Transverse colon (tissue), 3 donors: ENCODE results near the gene STPG1.

Experiments
- CTCF ChIP-seq, 5 experiments: fragments of 200-600 bp in 3 of 5; fragments of 450-650 bp in 2 of 5; sonication (generic) in 3 of 5; IDR thresholded peaks; 1 replicate in 2 of 5; 2 replicates in 3 of 5; pipeline ENCODE4 v1.5.1; 2016 to 2017; ENCODE audit warnings: antibody characterized with exemption in 5 of 5, inconsistent platforms in 3 of 5, mild to moderate bottlenecking in 2 of 5, moderate library complexity in 1 of 5
- EP300 ChIP-seq: sonication (generic); formaldehyde crosslinking; IDR thresholded peaks from one replicate; pipeline ENCODE4 v1.6.1; 2017; ENCODE audit warnings: antibody characterized with exemption, low read depth

GRCh38 chr1:24344090-24344742 is 69.4 kb downstream of the STPG1 start:
- TF ChIP-seq CTCF (IDR thresholded peaks at IDR 0.05) (no peak), EP300 (no peak)
